Keratinocyte (primary cell): ENCODE data around the gene RABIF. TPM values are rescaled to one million over a fixed set of nuclear protein-coding genes. Genes with fewer than 3 reads are reported as not detected.

ENCODE experiments used
- DNase-seq: peaks from one replicate; pipeline ENCODE4 v3.0.0-alpha.2; 2011; ENCODE audit warnings: low read depth, missing footprints, low spot score
- FAIRE-seq: peaks from 2 replicates; lab custom pipeline; 2011; peaks lifted over from hg19 to GRCh38; lab: Jason Lieb, UNC
- H2AFZ ChIP-seq: 2 replicates; pipeline ENCODE4 v1.6.0; 2012; ENCODE audit warnings: low read length, control low read depth, inconsistent platforms; ENCODE audit not compliant: control insufficient read depth
- H3K27ac ChIP-seq: 2 replicates; pipeline ENCODE4 v1.5.1; 2011; ENCODE audit warnings: low read length; ENCODE audit not compliant: control insufficient read depth, insufficient read depth
- H3K27me3 ChIP-seq: 3 replicates; pipeline ENCODE4 v1.6.0; 2011; ENCODE audit warnings: low read length; ENCODE audit not compliant: control insufficient read depth, insufficient read depth; ENCODE audit errors: extremely low read depth
- H3K36me3 ChIP-seq, 2 experiments: 2 replicates in 1 of 2; 3 replicates in 1 of 2; pipeline ENCODE4 v1.5.1; 2011; ENCODE audit warnings: low read length in 2 of 2, mild to moderate bottlenecking in 1 of 2; ENCODE audit not compliant: control insufficient read depth in 2 of 2, insufficient read depth in 2 of 2; ENCODE audit errors: extremely low read depth in 1 of 2
- H3K4me1 ChIP-seq: 3 replicates; pipeline ENCODE4 v1.5.1; 2011; ENCODE audit warnings: low read length; ENCODE audit not compliant: control insufficient read depth, insufficient read depth; ENCODE audit errors: extremely low read depth
- H3K4me2 ChIP-seq: 3 replicates; pipeline ENCODE4 v1.6.0; 2011; ENCODE audit warnings: low read depth, low read length; ENCODE audit not compliant: control insufficient read depth, insufficient read depth; ENCODE audit errors: extremely low read depth
- H3K4me3 ChIP-seq, 3 experiments: fragments of 200-600 bp in 1 of 3; sonication (generic) in 1 of 3; 2 replicates in 2 of 3; 3 replicates in 1 of 3; pipeline ENCODE4 v1.5.1; 2011 to 2016; ENCODE audit warnings: low read length in 3 of 3, mild to moderate bottlenecking in 3 of 3, control low read depth in 2 of 3, inconsistent platforms in 1 of 3, low read depth in 1 of 3, mixed read lengths in 1 of 3, mixed run types in 1 of 3, moderate library complexity in 1 of 3; ENCODE audit not compliant: control insufficient read depth in 2 of 3, insufficient read depth in 2 of 3; ENCODE audit errors: extremely low read depth in 1 of 3
- H3K79me2 ChIP-seq: 2 replicates; pipeline ENCODE4 v1.6.0; 2012; ENCODE audit warnings: low read length; ENCODE audit not compliant: control insufficient read depth, insufficient read depth
- H3K9ac ChIP-seq: 3 replicates; pipeline ENCODE4 v1.6.0; 2011; ENCODE audit warnings: low read length; ENCODE audit not compliant: control insufficient read depth, insufficient read depth; ENCODE audit errors: extremely low read depth
- H3K9me1 ChIP-seq: 3 replicates; pipeline ENCODE4 v1.6.0; 2011; ENCODE audit warnings: low read length; ENCODE audit not compliant: control insufficient read depth, insufficient read depth; ENCODE audit errors: extremely low read depth
- H3K9me3 ChIP-seq: 2 replicates; pipeline ENCODE4 v1.5.1; 2012; ENCODE audit warnings: low read depth, low read length; ENCODE audit not compliant: control insufficient read depth
- H4K20me1 ChIP-seq: 3 replicates; pipeline ENCODE4 v1.6.0; 2011; ENCODE audit warnings: low read length; ENCODE audit not compliant: control insufficient read depth, insufficient read depth; ENCODE audit errors: extremely low read depth
- CTCF ChIP-seq, 3 experiments: IDR thresholded peaks in 1 of 3; conservative IDR thresholded peaks in 1 of 3; optimal IDR thresholded peaks in 1 of 3; 2 replicates in 2 of 3; 3 replicates in 1 of 3; pipeline versions ENCODE3 to v1.5.1; 2011; ENCODE audit warnings: low read length in 3 of 3, mild to moderate bottlenecking in 3 of 3, moderate library complexity in 2 of 3, control low read depth in 1 of 3, inconsistent platforms in 1 of 3; ENCODE audit not compliant: insufficient read depth in 2 of 3; ENCODE audit errors: extremely low read depth in 1 of 3
- EZH2 ChIP-seq: IDR thresholded peaks from one replicate; pipeline ENCODE4 v1.6.1; 2012; ENCODE audit warnings: inconsistent platforms, mild to moderate bottlenecking, low read length, moderate library complexity
- dilution Hi-C: fragments of 300-500 bp; cut with MboI; formaldehyde crosslinking; loops from one replicate; pipeline ENCODE4 v1.7.0; 2020; ENCODE audit warnings: low sequenced_read_pairs; ENCODE audit not compliant: extremely low pct_ligation_motif_present
- polyA plus RNA-seq, 5 experiments: library from polyadenylated mRNA; depleted of rRNA in 3 of 5; stranded (reverse) in 3 of 5; stranded (forward) in 1 of 5; unstranded in 1 of 5; fragments of >200 nt; gene quantifications; 1 replicate in 1 of 5; 2 replicates in 3 of 5; 3 replicates in 1 of 5; pipeline versions ENCODE4 v1.2.1 to v1.2.3, GENCODE V29; 2011 to 2012; ENCODE audit warnings: missing spikeins in 2 of 5, low read depth in 1 of 5, low replicate concordance in 1 of 5

RABIF gene
- polyA plus RNA-seq, 1 donor (not counting 4 experiments of a cell fraction or from before 2014, with no cell fraction given), result 17.4 TPM

- FAIRE-seq (no peak), DNase-seq (no peak)
- H2AFZ ChIP-seq, result no peak overlapping the region
- H3K4me1 ChIP-seq, result no peaks in the 10 kb centered on the region
- H3K27ac ChIP-seq, result no peak overlapping the region
- TF ChIP-seq CTCF (optimal IDR thresholded peaks at IDR 0.05 in 1 of 3, IDR thresholded peaks at IDR 0.05 in 1 of 3, conservative IDR thresholded peaks at IDR 0.05 in 1 of 3; ENCODE audit: extremely low read depth in 1 of 3, insufficient read depth in 2 of 3, low read length in 3 of 3), result no peak
- TF ChIP-seq EZH2, result no peak
- H3K27me3 ChIP-seq, result no peaks in the 10 kb centered on the region
- H3K36me3 ChIP-seq, result no peaks in the 10 kb centered on the region
- H3K4me2 ChIP-seq, result no peak overlapping the region
- H3K9me3 ChIP-seq, result no peaks in the 10 kb centered on the region
- no peaks in the 10 kb centered on the region for H4K20me1 ChIP-seq
- H3K79me2 ChIP-seq, result no peaks in the 10 kb centered on the region
- dilution Hi-C loops, result no loop called here
- H3K4me3 ChIP-seq, result no peak overlapping the region
- no peak overlapping the region for H3K9ac ChIP-seq
- H3K9me1 ChIP-seq, result no peaks in the 10 kb centered on the region
Measured at GRCh38 chr1:202932476-202932875, 43.5 kb upstream of the RABIF start.

GRCh38 chr1:202926581-202927491, 37.9 kb upstream of the RABIF start, which contains the start of gene KLHL12:
Gene KLHL12 (minus strand): TSS chr1:202927234. CDS start chr1:202925162, 2,072 bp downstream.
- DNase-seq (peak; percentile 81), FAIRE-seq (peak; percentile 44)
- peaks cover 3% of the 10 kb centered on the region for H3K4me1 ChIP-seq

More at GRCh38 chr1:202926581-202927491, 37.9 kb upstream of the RABIF start, which contains the start of gene KLHL12:
- Histone ChIP-seq H3K9me3 (no peaks in the 10 kb centered on the region), H3K9me1 (no peaks in the 10 kb centered on the region), H3K79me2 (peaks cover 2% of the 10 kb centered on the region), H3K9ac (peak within 1 kb of the TSS; percentile 76), H3K27ac (peak within 1 kb of the TSS; percentile 66), H3K27me3 (no peaks in the 10 kb centered on the region), H2AFZ (peak within 1 kb of the TSS; percentile 88), H3K4me2 (peak within 1 kb of the TSS; percentile 69), H3K36me3 (peaks cover 0 to 2% of the 10 kb centered on the region in 2 experiments), H4K20me1 (no peaks in the 10 kb centered on the region), H3K4me3 (peak within 1 kb of the TSS; percentile 66 to 82 (median 67))
- dilution Hi-C loops, result no loop called here
- TF ChIP-seq EZH2 (no peak), CTCF (optimal IDR thresholded peaks at IDR 0.05 in 1 of 3, IDR thresholded peaks at IDR 0.05 in 1 of 3, conservative IDR thresholded peaks at IDR 0.05 in 1 of 3; ENCODE audit: extremely low read depth in 1 of 3, insufficient read depth in 2 of 3, low read length in 3 of 3) (peak; percentile 80 to 82 (median 81))
